H1 (cell line): ENCODE measurements around the gene ZDHHC11. TPM values are rescaled to one million over a fixed set of nuclear protein-coding genes. Genes with fewer than 3 reads are reported as not detected.

ENCODE experiments used
- CTCF ChIP-seq, 3 experiments: IDR thresholded peaks; 1 replicate in 2 of 3; 2 replicates in 1 of 3; pipeline versions ENCODE4 v1.5.1 to v1.6.1; 2011; ENCODE audit warnings: low read length in 3 of 3, mild to moderate bottlenecking in 3 of 3, inconsistent platforms in 2 of 3, low read depth in 1 of 3, moderate library complexity in 1 of 3; ENCODE audit not compliant: insufficient read depth in 1 of 3; ENCODE audit errors: control extremely low read depth in 1 of 3
- MAFK ChIP-seq: IDR thresholded peaks from 2 replicates; pipeline ENCODE4 v1.6.1; 2012; ENCODE audit warnings: low read depth, mild to moderate bottlenecking, improper control_type of control experiment, low read length
- PHF8 ChIP-seq: fragments of 200-600 bp; sonication (generic); conservative IDR thresholded peaks from 2 replicates; pipeline ENCODE4 v1.7.1; 2012; ENCODE audit warnings: low read depth, mild to moderate bottlenecking, inconsistent platforms, low read length, moderate library complexity
- RAD21 ChIP-seq, 2 experiments: IDR thresholded peaks in 1 of 2; conservative IDR thresholded peaks in 1 of 2; 2 replicates each; pipeline ENCODE4 v1.6.1; 2011; ENCODE audit warnings: low read depth in 2 of 2, low read length in 2 of 2, improper control_type of control experiment in 1 of 2, inconsistent platforms in 1 of 2, mild to moderate bottlenecking in 1 of 2, moderate library complexity in 1 of 2
- RFX5 ChIP-seq: IDR thresholded peaks from 2 replicates; pipeline ENCODE4 v1.6.1; 2011; ENCODE audit warnings: low read depth, low read length, improper control_type of control experiment, borderline replicate concordance
- SIN3A ChIP-seq, 2 experiments: IDR thresholded peaks in 1 of 2; conservative IDR thresholded peaks in 1 of 2; 2 replicates each; pipeline ENCODE4 v1.6.1; 2011 to 2012; ENCODE audit warnings: low read length in 2 of 2, improper control_type of control experiment in 1 of 2, low read depth in 1 of 2, mild to moderate bottlenecking in 1 of 2
- polyA plus RNA-seq, 7 experiments: library from polyadenylated mRNA; depleted of rRNA in 3 of 7; stranded (reverse) in 5 of 7; unstranded in 2 of 7; fragments of >200 nt in 5 of 7; fragments of 200-250 nt in 2 of 7; gene quantifications; 1 replicate in 5 of 7; 2 replicates in 1 of 7; 4 replicates in 1 of 7; pipeline versions ENCODE4 v1.2.1 to v1.2.3, GENCODE V29; 2011 to 2013; ENCODE audit warnings: missing spikeins in 2 of 7, mixed read lengths in 2 of 7
- total RNA-seq: library from RNA; stranded (reverse); fragmentation: NEBNext Ultra II Directional; extraction: Animal tissue kit (Norgen Biotek cat#: 25700); gene quantifications from 2 replicates; pipeline ENCODE4 v1.2.1, GENCODE V29; 2021

ZDHHC11 gene
- total and polyA plus RNA-seq, 2 of the 8 experiments (the other 6 are each of a cell fraction or from before 2014, with no cell fraction given), result 4.7 to 16.6 TPM

GRCh38 chr5:858726-859125, 7.9 kb upstream of the ZDHHC11 start (continued):
- TF ChIP-seq RAD21 (IDR thresholded peaks at IDR 0.05 in 1 of 2, conservative IDR thresholded peaks at IDR 0.05 in 1 of 2; ENCODE audit: low read depth in 2 of 2, low read length in 2 of 2), result no peak
- no peak for TF ChIP-seq MAFK
- TF ChIP-seq PHF8, result no peak
- TF ChIP-seq CTCF (IDR thresholded peaks at IDR 0.05; ENCODE audit: control extremely low read depth in 1 of 3, insufficient read depth in 1 of 3, low read depth in 1 of 3, low read length in 3 of 3), result no peak
- no peak for TF ChIP-seq SIN3A (conservative IDR thresholded peaks at IDR 0.05 in 1 of 2, IDR thresholded peaks at IDR 0.05 in 1 of 2; ENCODE audit: low read depth in 1 of 2, low read length in 2 of 2)
- TF ChIP-seq RFX5, result no peak
- TF ChIP-seq, all 59 proteins: peak for 0
